GDM1 (cell line): ENCODE results near the gene THAP12.
"Not testable (repeated sequence)": the region's sequence is repeated elsewhere in the genome, so short reads cannot be mapped to it uniquely, and the experiment has no call there.

Experiments
- DNase-seq: peaks from one replicate; lab custom pipeline; 2025; lab: John Stamatoyannopoulos, UW

Gene THAP12

GRCh38 chr11:76380977-76381719, at the start of gene THAP12, which contains the start of gene GVQW3:
THAP12 (minus strand) TSS chr11:76381132; CDS start chr11:76380836, 296 bp downstream.
GVQW3 (plus strand) TSS chr11:76381323; CDS start chr11:76381829, 506 bp downstream.
- DNase-seq, result peak; percentile 98

- no peak for DNase-seq
Observed at GRCh38 chr11:76426660-76427059, 45.7 kb upstream of the THAP12 start.

- no peak for DNase-seq
Observed at GRCh38 chr11:76424891-76425290, 44.0 kb upstream of the THAP12 start.

GRCh38 chr11:76424379-76424778, 43.4 kb upstream of the THAP12 start:
- no peak for DNase-seq

- peak; percentile 22 for DNase-seq
Observed at GRCh38 chr11:76419896-76420295, 39.0 kb upstream of the THAP12 start.

- DNase-seq, result no peak
Observed at GRCh38 chr11:76415073-76415472, 34.1 kb upstream of the THAP12 start.

GRCh38 chr11:76410851-76411357, 30.0 kb upstream of the THAP12 start:
- DNase-seq, result no peak

GRCh38 chr11:76408171-76408965, 27.4 kb upstream of the THAP12 start:
- DNase-seq, result no peak

- DNase-seq, result no peak
Observed at GRCh38 chr11:76406359-76406758, 25.4 kb upstream of the THAP12 start.

GRCh38 chr11:76401484-76401883, 20.6 kb upstream of the THAP12 start:
- DNase-seq, result not testable (repeated sequence)

GRCh38 chr11:76400967-76401366, 20.0 kb upstream of the THAP12 start:
- DNase-seq, result no peak

GRCh38 chr11:76397383-76397782, 16.5 kb upstream of the THAP12 start:
- DNase-seq, result no peak

GRCh38 chr11:76395296-76395695, 14.4 kb upstream of the THAP12 start:
- no peak for DNase-seq

GRCh38 chr11:76394411-76394810, 13.5 kb upstream of the THAP12 start:
- DNase-seq, result no peak

GRCh38 chr11:76392870-76393269, 11.9 kb upstream of the THAP12 start:
- DNase-seq, result no peak

GRCh38 chr11:76391811-76392475, 11.0 kb upstream of the THAP12 start:
- no peak for DNase-seq

- no peak for DNase-seq
Observed at GRCh38 chr11:76391021-76391420, 10.1 kb upstream of the THAP12 start.

GRCh38 chr11:76388408-76388807, 7.5 kb upstream of the THAP12 start:
- no peak for DNase-seq

GRCh38 chr11:76385903-76386302, 5.0 kb upstream of the THAP12 start:
- no peak for DNase-seq

GRCh38 chr11:76382209-76382608, 1.3 kb upstream of the THAP12 start:
- no peak for DNase-seq

GRCh38 chr11:76380159-76380976, 564 bp downstream of the THAP12 start:
- no peak for DNase-seq

- DNase-seq, result no peak
Observed at GRCh38 chr11:76379807-76380158, 1.1 kb downstream of the THAP12 start.
